K562 (cell line): Measurements from ENCODE around the gene MANBA. TPM values are rescaled to one million over a fixed set of nuclear protein-coding genes. Genes with fewer than 3 reads are reported as not detected.

Source experiments
- ATAC-seq: fragments of 200-7000 bp; cut with Tn5 transposase; 3 replicates; pipeline ENCODE4 v1.9.1; 2020; ENCODE audit warnings: moderate library complexity
- BruUV-seq: library from RNA; stranded (reverse); fragments of 400-500 nt; replicated peaks from 2 replicates; lab custom pipeline; 2021; lab: Mats Ljungman, UMichigan
- CTCF ChIA-PET: fragments of 300-600 bp; formaldehyde crosslinking; extraction: SDS; loops from one replicate; lab custom pipeline; 2021; ENCODE audit warnings: low intra/inter-chr PET ratio; lab: Yijun Ruan, JAX
- POLR2A ChIA-PET: fragments of 300-600, 350-650 bp; sonication (Branson Sonifier 250); formaldehyde crosslinking; extraction: SDS; loops from one replicate; lab custom pipeline; 2021; ENCODE audit warnings: antibody characterized with exemption, inconsistent platforms; lab: Yijun Ruan, JAX
- DNase-seq, 4 experiments: peaks; one replicate each; pipeline versions ENCODE4 v3.0.0 to v3.0.0-alpha.2; 2011 to 2018; ENCODE audit warnings: low spot score in 3 of 4, mixed read lengths in 3 of 4; ENCODE audit errors: extremely low read depth in 1 of 4
- FAIRE-seq: peaks from 2 replicates; lab custom pipeline; 2011; peaks lifted over from hg19 to GRCh38; lab: Jason Lieb, UNC
- H2AFZ ChIP-seq: 2 replicates; pipeline ENCODE4 v1.6.0; 2011; ENCODE audit warnings: low read depth, low read length, control low read depth, inconsistent platforms
- H3K27ac ChIP-seq: fragments of 200-600 bp; 3 replicates; pipeline ENCODE4 v1.8.0; 2011; ENCODE audit warnings: low read depth, mild to moderate bottlenecking, control low read depth, inconsistent platforms, low read length, moderate library complexity, mixed read lengths; ENCODE audit errors: extremely low read depth
- H3K27me3 ChIP-seq, 2 experiments: fragments of 300-600 bp in 1 of 2; 2 replicates in 1 of 2; 3 replicates in 1 of 2; pipeline versions ENCODE4 v1.6.0 to v1.8.0; 2011; ENCODE audit warnings: inconsistent platforms in 2 of 2, low read length in 2 of 2, mild to moderate bottlenecking in 1 of 2, mixed read lengths in 1 of 2, moderate library complexity in 1 of 2; ENCODE audit not compliant: control insufficient read depth in 2 of 2, insufficient read depth in 2 of 2
- H3K36me3 ChIP-seq: fragments of 300-600 bp; 3 replicates; pipeline ENCODE4 v1.8.0; 2011; ENCODE audit warnings: mild to moderate bottlenecking, low read length, inconsistent platforms; ENCODE audit not compliant: control insufficient read depth, insufficient read depth
- H3K4me1 ChIP-seq, 2 experiments: fragments of 200-600 bp in 1 of 2; replicated peaks in 1 of 2; 2 replicates in 1 of 2; 3 replicates in 1 of 2; pipeline versions ENCODE4 v1.5.1 to v1.8.0; 2011; ENCODE audit warnings: inconsistent platforms in 2 of 2, low read length in 2 of 2, mild to moderate bottlenecking in 1 of 2, mixed read lengths in 1 of 2, moderate library complexity in 1 of 2; ENCODE audit not compliant: control insufficient read depth in 2 of 2, insufficient read depth in 2 of 2
- H3K4me2 ChIP-seq: 2 replicates; pipeline ENCODE4 v1.6.1; 2011; ENCODE audit warnings: low read length, control low read depth, inconsistent platforms, mixed read lengths; ENCODE audit not compliant: insufficient read depth
- H3K4me3 ChIP-seq: fragments of 200-600 bp; sonication (generic), shearing (Covaris generic); 2 replicates; pipeline ENCODE4 v1.5.1; 2016; ENCODE audit warnings: control low read depth, inconsistent platforms
- H3K79me2 ChIP-seq: fragments of 200-600 bp; 3 replicates; pipeline ENCODE4 v1.8.0; 2011; ENCODE audit warnings: low read length, inconsistent platforms; ENCODE audit not compliant: control insufficient read depth, insufficient read depth
- H3K9ac ChIP-seq, 2 experiments: 2 replicates each; pipeline versions ENCODE4 v1.6.0 to v1.6.1; 2011; ENCODE audit warnings: low read depth in 2 of 2, low read length in 2 of 2, control low read depth in 1 of 2, inconsistent platforms in 1 of 2, mild to moderate bottlenecking in 1 of 2, mixed read lengths in 1 of 2; ENCODE audit not compliant: insufficient read depth in 1 of 2
- H3K9me1 ChIP-seq: one replicate; pipeline ENCODE4 v1.6.0; 2011; ENCODE audit warnings: inconsistent platforms, mild to moderate bottlenecking, low read length, moderate library complexity; ENCODE audit not compliant: control insufficient read depth, insufficient read depth
- H3K9me3 ChIP-seq: replicated peaks from 2 replicates; pipeline ENCODE4 v1.5.1; 2011; ENCODE audit warnings: low read depth, low read length, inconsistent platforms; ENCODE audit not compliant: control insufficient read depth, insufficient read depth
- H4K20me1 ChIP-seq: replicated peaks from 2 replicates; pipeline ENCODE4 v1.6.1; 2011; ENCODE audit warnings: low read length, inconsistent platforms, mixed read lengths; ENCODE audit not compliant: control insufficient read depth, insufficient read depth
- CHAMP1 ChIP-seq: fragments of 450-650 bp; IDR thresholded peaks from 2 replicates; pipeline ENCODE4 v1.6.1; 2016; ENCODE audit warnings: mild to moderate bottlenecking
- ZNF133 ChIP-seq: fragments of 250-450 bp; sonication (Bioruptor Pico); IDR thresholded peaks from 2 replicates; pipeline ENCODE4 v1.4.0; 2020; ENCODE audit warnings: mild to moderate bottlenecking
- ZNF507 ChIP-seq: conservative IDR thresholded peaks from 2 replicates; pipeline ENCODE4 v1.6.1; 2017; ENCODE audit warnings: missing genetic modification characterization, missing compliant biosample characterization
- WGBS: fragments of 100-300 bp; shearing (Covaris generic); methylation state at CpG from one replicate; pipeline ENCODE4 v1.1.6; 2016; ENCODE audit warnings: low coverage, mixed read lengths; ENCODE audit not compliant: insufficient coverage; ENCODE audit errors: missing lambda C conversion rate; 5-methylcytosine and 5-hydroxymethylcytosine counted together
- in situ Hi-C: fragments of 300-500 bp; cut with MboI; formaldehyde crosslinking; loops from 4 replicates; pipeline ENCODE4 v1.15.0; 2018; ENCODE audit warnings: inconsistent platforms, mixed read lengths
- intact Hi-C: fragments of 100-400 bp; cut with micrococcal nuclease; formaldehyde crosslinking; loops from 2 replicates; pipeline ENCODE4 v1.14.2; 2022
- polyA plus RNA-seq, 8 experiments: library from polyadenylated mRNA; depleted of rRNA in 4 of 8; stranded (reverse) in 5 of 8; unstranded in 3 of 8; fragments of >200 nt; fragmentation: Nextera tagmentation in 2 of 8; fragmentation: Illumina TruSeq in 1 of 8; extraction: Ambion mirVana in 2 of 8; extraction: Trizol in 1 of 8; gene quantifications; 2 replicates each; pipeline versions ENCODE4 v1.2.1 to v1.2.3, GENCODE V29; 2011 to 2014; ENCODE audit warnings: inconsistent platforms in 1 of 8, missing spikeins in 1 of 8
- total RNA-seq, 7 experiments: library from RNA; depleted of rRNA in 6 of 7; stranded (reverse); fragments of >200 nt in 6 of 7; fragmentation: Illumina TruSeq in 2 of 7; extraction: Trizol in 2 of 7; gene quantifications; 2 replicates each; pipeline versions ENCODE4 v1.2.1 to v1.2.3, GENCODE V29; 2011 to 2021; ENCODE audit warnings: low replicate concordance in 1 of 7

The MANBA gene
- total and polyA plus RNA-seq, 9 of the 15 experiments (the other 6 are each of a cell fraction or from before 2014, with no cell fraction given) = 1.8 to 12.9 (median 7.7) TPM

GRCh38 chr4:102705391-102705935, 55.3 kb downstream of the MANBA start:
- H3K4me1 ChIP-seq = no peaks in the 10 kb centered on the region
- intact Hi-C loops = no loop called here
- no peak for DNase-seq
- H2AFZ ChIP-seq = no peak overlapping the region
- no peaks in the 10 kb centered on the region for H3K27me3 ChIP-seq
- ATAC-seq = peak; percentile 40; the same call in 1 of the 3 replicates
- no peaks in the 10 kb centered on the region for H4K20me1 ChIP-seq
- in situ Hi-C loops = no loop called here
- peak overlapping the region in 1 of 2 experiments; percentile 40; a peak in 1 of 4 replicates for H3K9ac ChIP-seq
- CTCF ChIA-PET = no interaction called here
- no peak for FAIRE-seq
- no peak overlapping the region for H3K27ac ChIP-seq
- H3K9me3 ChIP-seq = no peaks in the 10 kb centered on the region
- BruUV-seq = no TSS peak
- H3K4me2 ChIP-seq = no peak overlapping the region
- H3K9me1 ChIP-seq = no peaks in the 10 kb centered on the region
- H3K36me3 ChIP-seq = no peaks in the 10 kb centered on the region
- no peaks in the 10 kb centered on the region for H3K79me2 ChIP-seq
- H3K4me3 ChIP-seq = no peak overlapping the region
- TF ChIP-seq CHAMP1 (no peak), ZNF133 (CRISPR knock-in tag) (no peak), ZNF507 (tag) (no peak)
- 83% methylated on average over 1 of the region's 1 CpG for WGBS
- POLR2A ChIA-PET = interaction anchor here (0.6 to 1.3 kb wide), 2 partner anchors 10 to 15 kb away, joined by 3 read pairs; no protein-coding TSS in a partner anchor
